Activated CD4-positive, alpha-beta T cell treated with anti-CD3 and anti-CD28 coated beads, Interleukin-10, Interleukin-2, amounts not matched to agents 100 ng/mL and 50 ng/mL, durations not matched to agents 16 hours and 8 hours (primary cell): Measurements from ENCODE around the gene IQSEC2.
A peak's percentile ranks its signal among the peaks of the same experiment; 100 is the strongest.

Experiments used
- DNase-seq: peaks from one replicate; pipeline ENCODE4 v3.0.0-alpha.2; 2020

IQSEC2 gene

DNA sequence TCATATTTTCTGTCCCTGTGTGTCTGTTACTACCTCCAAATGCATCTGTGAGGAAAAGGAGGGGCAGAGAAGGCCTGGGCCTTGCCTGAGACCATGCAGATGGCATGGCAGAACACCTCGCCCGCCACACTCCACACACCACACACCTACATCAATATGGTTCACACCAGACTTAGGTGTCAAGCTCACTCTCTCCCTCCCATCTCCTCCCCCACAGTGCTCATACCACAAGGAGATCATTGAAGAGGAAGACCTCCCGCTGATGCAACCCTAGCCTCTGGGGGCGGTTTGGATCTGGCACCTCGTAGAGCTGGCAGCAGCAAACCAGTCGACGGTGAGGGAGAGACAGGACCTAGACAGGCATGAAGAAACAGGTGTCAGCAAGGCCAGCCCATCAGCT lies 39.8 kb downstream of the IQSEC2 start:
- DNase-seq: no peak

GRCh38 chrX:53239474-53239873 lies 41.9 kb downstream of the IQSEC2 start:
- peak; percentile 60 for DNase-seq

DNA sequence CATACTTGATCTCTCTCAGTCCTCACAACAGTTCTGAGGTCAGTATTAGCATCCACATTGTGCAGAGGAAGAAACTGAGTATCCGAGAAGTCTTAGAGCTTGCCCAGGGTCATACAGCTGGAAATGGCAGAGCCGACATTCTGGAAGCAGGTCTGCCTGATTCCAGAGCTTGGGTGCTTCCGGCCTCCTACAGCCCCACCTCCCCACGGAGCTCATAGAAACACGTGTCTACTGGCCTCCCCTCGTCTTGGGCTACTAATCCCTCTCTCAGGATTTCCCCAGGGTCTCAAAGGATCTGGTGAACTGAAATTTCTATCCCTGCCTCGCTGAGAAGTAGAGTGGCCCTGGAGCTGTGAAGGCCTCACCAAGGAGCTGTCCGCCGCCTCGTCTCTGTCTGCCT lies 44.3 kb downstream of the IQSEC2 start:
- DNase-seq: no peak

DNA sequence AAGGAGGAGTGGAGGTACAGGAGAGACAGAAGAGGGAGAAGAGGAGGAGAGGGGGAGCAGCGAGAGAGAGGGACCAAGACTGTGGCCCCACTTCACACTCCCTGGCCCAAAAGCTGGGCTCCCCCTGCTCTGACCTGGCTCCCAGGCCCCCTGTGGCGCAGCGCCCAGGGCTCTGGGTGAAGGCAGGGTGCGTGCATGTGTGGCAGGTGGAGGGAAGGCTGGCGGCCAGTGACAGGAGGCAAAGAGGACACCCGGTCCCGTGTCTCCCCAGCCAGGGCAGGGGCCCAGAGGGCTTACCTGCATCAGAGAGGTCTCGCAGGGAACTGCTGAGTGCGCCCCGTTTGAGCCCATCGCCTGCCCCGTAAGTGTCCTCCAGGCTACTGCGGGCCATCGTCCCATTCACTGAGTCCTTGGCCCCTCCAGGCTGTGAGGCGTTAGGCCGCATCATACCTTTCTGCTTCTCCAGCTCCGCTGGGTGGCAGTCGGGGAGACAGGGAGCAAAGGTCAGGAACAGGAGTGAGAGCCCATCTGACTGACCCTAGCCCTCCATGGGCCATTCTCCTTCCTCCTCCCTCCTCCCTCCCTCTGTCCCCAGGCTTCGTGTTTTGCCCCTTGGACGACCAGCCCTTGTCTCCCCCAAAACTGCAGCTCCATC lies 45.2 kb downstream of the IQSEC2 start:
- no peak for DNase-seq

DNA sequence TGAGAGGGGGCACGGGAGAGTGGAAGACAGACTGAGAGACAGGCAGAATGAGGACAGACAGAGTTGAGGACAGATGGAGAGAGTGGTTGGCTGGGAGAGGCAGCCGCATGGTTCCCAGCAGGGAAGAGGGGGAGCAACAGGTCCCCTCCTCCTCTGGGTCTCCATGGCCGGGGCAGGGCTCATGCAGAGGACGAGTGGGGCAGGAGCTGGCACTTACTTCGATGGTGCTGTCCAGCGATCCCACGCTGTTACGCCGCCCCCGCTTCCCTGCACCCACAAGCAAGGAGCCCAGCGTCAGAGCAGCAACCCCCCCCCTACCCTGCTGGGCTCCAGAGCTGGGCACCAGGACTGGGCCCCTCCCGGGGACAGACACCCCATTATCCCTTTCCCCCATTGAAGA lies 45.8 kb downstream of the IQSEC2 start:
- no peak for DNase-seq

DNA sequence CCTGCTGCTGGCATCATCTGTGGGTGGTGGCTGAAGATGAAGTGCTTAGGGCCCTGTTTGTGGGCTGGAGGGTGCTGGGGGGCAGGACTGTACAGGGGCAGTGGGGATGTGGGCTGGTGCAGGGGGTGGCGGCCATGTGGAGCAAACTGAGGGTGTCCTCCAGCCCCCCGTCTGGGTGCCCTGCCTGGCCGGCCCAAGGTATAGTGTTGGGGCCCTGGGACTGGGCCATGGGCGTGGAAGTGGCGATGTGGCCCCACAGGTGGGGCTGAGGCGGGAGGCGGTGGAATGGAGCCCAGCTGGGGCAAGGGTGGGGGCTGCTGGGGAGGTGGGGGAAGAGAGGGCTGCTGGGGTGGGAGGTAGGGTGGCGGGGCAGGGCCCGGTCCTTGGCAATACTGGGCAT lies 46.9 kb downstream of the IQSEC2 start:
- DNase-seq: no peak

- no peak for DNase-seq
Measured at GRCh38 chrX:53233536-53233935, 47.8 kb downstream of the IQSEC2 start.

DNA sequence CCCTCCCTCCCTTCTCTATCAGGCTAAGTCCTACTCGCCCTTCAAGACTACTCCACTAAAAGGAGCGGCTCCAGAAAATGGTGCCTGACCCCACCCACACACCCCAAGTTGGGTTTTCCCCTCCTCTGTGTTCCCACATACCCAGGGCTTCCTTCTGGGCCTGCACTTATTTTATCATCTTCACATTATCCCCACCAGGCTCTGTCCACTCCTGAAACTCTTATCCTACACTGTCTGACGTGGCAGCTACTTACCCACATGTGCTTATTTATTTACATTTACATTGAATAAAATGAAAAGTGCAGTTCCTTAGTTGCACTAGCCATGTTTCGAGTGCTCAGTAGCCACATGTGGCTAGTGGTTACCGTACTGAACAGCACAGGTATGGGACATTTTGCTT lies 51.3 kb downstream of the IQSEC2 start:
- DNase-seq: no peak

- no peak for DNase-seq
Measured at GRCh38 chrX:53227224-53227765, 54.1 kb downstream of the IQSEC2 start.

DNA sequence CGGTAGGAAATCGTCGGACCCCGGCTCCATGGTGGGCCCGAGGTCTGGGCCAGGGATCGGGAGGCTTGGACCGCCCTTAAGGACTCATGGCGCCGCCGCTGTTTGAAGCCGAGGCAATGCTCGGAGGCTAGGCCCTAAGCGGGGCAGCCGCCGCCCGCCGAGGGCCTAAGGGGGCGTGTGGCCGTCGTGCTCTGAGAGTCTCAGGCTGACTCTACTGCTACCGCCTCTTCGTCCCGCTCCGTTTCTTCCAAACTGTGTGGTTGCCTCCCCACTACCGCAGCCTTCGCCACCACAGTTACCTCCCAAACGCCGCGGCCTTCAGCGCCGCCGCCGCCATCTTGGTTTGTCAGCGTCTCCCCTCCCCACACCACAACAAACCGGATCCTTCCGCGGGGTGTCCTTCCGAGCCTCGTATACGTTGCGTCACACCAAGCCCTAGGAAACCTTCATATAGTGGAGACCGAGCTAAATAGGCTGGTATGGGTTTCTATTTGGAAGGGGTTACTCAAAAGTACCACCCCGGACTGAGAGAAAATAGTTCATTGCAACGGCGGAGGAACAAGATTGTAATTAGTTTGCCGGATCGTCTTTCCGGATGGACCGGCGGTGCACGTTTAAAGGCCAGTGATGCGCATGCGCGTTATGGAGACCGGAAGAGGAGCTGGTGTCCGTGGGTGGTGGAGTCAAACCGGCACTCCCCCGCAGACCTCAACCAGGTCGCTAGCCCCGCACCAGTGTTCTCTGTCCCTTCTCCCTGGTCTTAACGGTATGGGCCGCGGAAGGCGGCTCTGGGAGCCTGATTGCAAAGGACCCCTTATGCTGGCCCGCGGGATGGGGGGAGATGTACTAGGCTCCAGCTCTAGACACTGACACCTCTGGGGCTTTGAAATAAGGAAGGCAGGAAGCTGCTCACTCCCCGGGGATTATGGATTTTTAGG lies 56.3 kb downstream of the IQSEC2 start, which contains the start of gene KDM5C:
Gene KDM5C, minus strand, starts transcription at position 348 of the 938 bp plus-strand sequence. Its CDS starts 318 bp downstream, at position 30.
- peak; percentile 96 for DNase-seq

- DNase-seq: peak; percentile 65
Measured at GRCh38 chrX:53223955-53224859, 57.2 kb downstream of the IQSEC2 start.

- DNase-seq: no peak
Measured at GRCh38 chrX:53223068-53223693, 58.2 kb downstream of the IQSEC2 start.
